ENCODE measurements around the gene HSD17B13.

GRCh38 chr4:87258677-87259076, 64.0 kb downstream of the HSD17B13 start:
- TF ChIP-seq, protein P1, sequence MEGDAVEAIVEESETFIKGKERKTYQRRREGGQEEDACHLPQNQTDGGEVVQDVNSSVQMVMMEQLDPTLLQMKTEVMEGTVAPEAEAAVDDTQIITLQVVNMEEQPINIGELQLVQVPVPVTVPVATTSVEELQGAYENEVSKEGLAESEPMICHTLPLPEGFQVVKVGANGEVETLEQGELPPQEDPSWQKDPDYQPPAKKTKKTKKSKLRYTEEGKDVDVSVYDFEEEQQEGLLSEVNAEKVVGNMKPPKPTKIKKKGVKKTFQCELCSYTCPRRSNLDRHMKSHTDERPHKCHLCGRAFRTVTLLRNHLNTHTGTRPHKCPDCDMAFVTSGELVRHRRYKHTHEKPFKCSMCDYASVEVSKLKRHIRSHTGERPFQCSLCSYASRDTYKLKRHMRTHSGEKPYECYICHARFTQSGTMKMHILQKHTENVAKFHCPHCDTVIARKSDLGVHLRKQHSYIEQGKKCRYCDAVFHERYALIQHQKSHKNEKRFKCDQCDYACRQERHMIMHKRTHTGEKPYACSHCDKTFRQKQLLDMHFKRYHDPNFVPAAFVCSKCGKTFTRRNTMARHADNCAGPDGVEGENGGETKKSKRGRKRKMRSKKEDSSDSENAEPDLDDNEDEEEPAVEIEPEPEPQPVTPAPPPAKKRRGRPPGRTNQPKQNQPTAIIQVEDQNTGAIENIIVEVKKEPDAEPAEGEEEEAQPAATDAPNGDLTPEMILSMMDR (IDR thresholded peaks at IDR 0.05): no peak
- no peak for TF ChIP-seq EZH2 (IDR thresholded peaks at IDR 0.05; ENCODE audit: borderline replicate concordance, insufficient read depth, low read depth, low read length, poor library complexity, severe bottlenecking)
